Retinal pigment epithelial cell (primary cell): ENCODE results near the gene PTPN2.

Experiments used
- DNase-seq: peaks from one replicate; pipeline ENCODE4 v3.0.0-alpha.2; 2010; ENCODE audit warnings: low read depth
- H3K4me3 ChIP-seq: 2 replicates; pipeline ENCODE4 v1.5.1; 2011; ENCODE audit warnings: mild to moderate bottlenecking, low read length, control low read depth, moderate library complexity
- TF ChIP-seq, protein P1 (sequence below): conservative IDR thresholded peaks from 2 replicates; pipeline ENCODE4 v1.5.1; 2011; ENCODE audit warnings: low read depth, low read length, control low read depth, inconsistent platforms

Gene PTPN2

DNA sequence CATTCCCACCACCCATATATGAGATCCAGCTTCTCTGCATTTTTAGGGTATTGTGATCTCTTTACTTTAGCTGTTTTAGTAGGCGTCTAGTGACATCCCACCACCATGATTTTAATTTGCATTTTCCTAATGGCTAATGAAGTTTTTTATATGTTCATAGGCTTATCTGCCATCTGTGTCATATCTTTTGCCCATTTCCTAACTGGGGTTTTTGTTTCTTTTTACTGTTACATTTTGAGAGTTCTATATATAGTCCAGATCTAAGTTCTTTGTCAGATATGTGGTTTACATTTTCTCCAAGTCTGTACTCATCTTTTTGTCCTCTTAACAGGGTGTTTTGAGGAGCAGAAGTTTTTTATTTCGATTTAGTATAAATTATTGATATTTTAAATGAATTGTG lies 39.6 kb downstream of the PTPN2 start:
- DNase-seq = no peak
- TF ChIP-seq, protein P1, sequence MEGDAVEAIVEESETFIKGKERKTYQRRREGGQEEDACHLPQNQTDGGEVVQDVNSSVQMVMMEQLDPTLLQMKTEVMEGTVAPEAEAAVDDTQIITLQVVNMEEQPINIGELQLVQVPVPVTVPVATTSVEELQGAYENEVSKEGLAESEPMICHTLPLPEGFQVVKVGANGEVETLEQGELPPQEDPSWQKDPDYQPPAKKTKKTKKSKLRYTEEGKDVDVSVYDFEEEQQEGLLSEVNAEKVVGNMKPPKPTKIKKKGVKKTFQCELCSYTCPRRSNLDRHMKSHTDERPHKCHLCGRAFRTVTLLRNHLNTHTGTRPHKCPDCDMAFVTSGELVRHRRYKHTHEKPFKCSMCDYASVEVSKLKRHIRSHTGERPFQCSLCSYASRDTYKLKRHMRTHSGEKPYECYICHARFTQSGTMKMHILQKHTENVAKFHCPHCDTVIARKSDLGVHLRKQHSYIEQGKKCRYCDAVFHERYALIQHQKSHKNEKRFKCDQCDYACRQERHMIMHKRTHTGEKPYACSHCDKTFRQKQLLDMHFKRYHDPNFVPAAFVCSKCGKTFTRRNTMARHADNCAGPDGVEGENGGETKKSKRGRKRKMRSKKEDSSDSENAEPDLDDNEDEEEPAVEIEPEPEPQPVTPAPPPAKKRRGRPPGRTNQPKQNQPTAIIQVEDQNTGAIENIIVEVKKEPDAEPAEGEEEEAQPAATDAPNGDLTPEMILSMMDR = no peak
- H3K4me3 ChIP-seq = no peak overlapping the region

GRCh38 chr18:12843420-12844350 lies 40.4 kb downstream of the PTPN2 start:
- no peak overlapping the region for H3K4me3 ChIP-seq
- TF ChIP-seq, protein P1 = no peak
- no peak for DNase-seq

DNA sequence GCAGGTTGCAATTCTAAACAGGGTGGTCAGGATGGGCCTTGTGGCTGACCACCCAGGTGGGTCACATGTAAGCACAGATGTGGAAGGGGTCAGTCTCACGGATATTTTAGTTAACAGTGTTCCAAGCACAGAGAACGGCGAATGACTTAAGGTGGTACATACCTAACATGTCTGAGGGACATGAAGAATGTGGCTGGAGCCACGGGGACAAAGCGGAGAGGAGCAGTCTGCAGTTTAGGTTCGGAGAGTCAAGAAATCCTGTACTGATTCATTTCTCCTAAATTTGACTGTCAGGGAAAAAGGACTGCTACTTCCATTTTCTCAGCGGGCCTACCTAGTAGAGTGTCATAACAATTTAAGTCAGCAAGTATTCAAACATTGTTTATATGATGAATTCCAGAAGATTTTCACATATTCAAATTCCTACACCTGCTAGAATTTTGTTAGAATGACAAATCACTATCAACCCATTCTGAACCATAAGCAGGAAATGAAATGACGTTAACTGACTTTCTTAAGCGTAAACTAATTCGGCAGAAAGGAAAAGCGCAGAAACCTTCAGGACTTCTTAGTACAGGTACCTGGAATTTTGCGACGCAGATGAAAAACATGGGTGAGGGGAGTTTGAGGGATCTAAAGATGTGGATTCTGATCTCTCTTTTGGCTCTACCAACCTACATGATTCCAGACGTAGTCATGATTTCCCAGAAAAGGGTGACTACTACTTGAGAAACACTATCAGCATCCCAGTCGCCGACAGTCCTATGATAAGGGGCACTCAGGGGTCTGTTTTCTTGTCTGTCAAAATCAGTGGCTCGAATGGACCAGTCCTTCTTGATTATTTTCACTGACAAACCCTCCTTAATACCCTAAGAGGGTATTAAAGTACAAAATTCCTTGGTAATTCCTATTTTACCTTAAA lies 41.3 kb downstream of the PTPN2 start:
- H3K4me3 ChIP-seq = no peak overlapping the region
- TF ChIP-seq, protein P1 = no peak
- DNase-seq = no peak

DNA sequence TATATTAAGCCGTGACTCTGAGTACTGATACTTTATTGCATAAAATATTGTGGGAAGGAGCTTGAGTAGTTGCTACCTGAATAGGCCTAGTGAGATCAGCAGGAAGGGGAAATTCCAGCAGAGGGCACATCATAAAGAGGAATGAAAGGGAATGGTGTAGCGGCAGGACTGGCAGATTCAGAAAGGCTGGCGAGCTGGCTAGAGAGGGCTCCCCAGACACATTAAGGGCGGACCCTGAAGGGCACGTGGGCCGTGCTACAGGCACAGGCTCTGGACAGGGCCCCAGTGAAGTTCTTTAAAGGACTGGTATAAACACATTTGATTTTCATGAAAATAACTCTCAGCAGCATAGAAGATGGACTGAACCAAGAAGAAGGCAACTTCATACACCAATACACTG lies 43.0 kb downstream of the PTPN2 start:
- TF ChIP-seq, protein P1 = no peak
- DNase-seq = no peak
- H3K4me3 ChIP-seq = no peak overlapping the region

DNA sequence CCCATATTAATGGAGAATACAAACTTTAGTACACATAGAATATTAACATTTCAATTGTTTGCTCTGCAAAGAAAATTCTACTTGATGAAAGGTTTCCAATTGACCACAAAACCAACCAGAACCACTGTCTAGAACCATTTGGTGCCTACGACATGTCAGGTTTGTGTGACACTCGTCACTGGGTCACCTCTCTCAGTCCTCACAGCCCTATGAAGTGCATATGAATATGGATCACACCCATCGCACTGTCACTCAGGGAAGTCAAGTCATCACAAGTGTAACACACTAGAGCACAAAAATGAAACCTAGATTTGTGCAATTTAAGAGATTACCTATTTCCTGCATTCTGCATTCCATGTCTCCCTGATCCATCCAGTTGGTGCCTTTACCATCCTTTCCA lies 43.7 kb downstream of the PTPN2 start:
- no peak overlapping the region for H3K4me3 ChIP-seq
- TF ChIP-seq, protein P1 = no peak
- DNase-seq = no peak

DNA sequence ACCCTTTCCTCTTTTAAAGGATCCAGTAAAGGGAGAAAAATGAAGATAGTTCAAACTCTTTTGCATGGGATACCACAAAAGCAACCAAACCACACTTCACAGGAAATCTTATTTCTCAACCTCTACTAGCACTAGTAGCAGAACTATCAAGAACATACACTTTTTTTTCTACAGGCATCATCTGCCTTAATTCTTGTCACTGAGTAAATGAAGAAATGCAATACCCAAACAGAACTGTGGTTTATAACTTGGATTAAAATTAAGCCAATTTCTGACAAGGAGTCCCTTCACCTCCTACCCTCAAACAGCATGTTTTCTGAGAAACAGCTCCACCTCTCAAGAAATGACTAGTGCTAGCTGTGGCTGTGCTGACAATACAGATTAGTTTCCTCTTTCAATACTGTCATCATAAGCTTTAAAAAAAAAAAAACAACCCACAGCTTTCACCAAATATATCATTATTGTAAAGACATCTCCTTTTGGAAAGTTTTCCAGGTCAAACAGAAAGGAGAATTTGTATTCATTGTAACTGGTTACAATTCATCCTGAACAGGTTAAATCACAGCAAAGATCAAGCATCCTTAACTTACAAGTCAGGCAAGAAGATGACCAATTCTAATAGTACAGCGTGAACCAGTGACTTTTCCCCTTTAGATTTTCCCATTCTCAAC lies 44.4 kb downstream of the PTPN2 start:
- DNase-seq = no peak

More for the DNA sequence above, 44.4 kb downstream of the PTPN2 start:
- no peak overlapping the region for H3K4me3 ChIP-seq
- TF ChIP-seq, protein P1 = no peak
